Astrocyte (in vitro differentiated cells and primary cell): ENCODE measurements around the gene ANKRD44.
"Not testable (repeated sequence)": the region's sequence is repeated elsewhere in the genome, so short reads cannot be mapped to it uniquely, and the experiment has no call there.

Source experiments
- CTCF ChIP-seq: IDR thresholded peaks from 2 replicates; pipeline ENCODE4 v1.5.1; 2011; ENCODE audit warnings: low read depth, mild to moderate bottlenecking, inconsistent platforms, low read length, moderate library complexity; ENCODE audit not compliant: insufficient read depth
- EZH2 ChIP-seq: IDR thresholded peaks from 2 replicates; pipeline ENCODE4 v1.6.1; 2012; ENCODE audit warnings: mild to moderate bottlenecking, low read length, inconsistent platforms; ENCODE audit not compliant: insufficient read depth

GRCh38 chr2:197020921-197021320, 289.7 kb downstream of the ANKRD44 start:
- not testable (repeated sequence) for TF ChIP-seq CTCF, EZH2
